ENCODE results near the gene BRI3.

- TF ChIP-seq CTCF (IDR thresholded peaks at IDR 0.05) (no peak), POLR2A (IDR thresholded peaks at IDR 0.05) (no peak)
These were observed 48.7 kb upstream of the BRI3 start for GRCh38 chr7:98232799-98233198.
